ENCODE results near the gene OR4K13. TPM values are rescaled to one million over a fixed set of nuclear protein-coding genes. Genes with fewer than 3 reads are reported as not detected.

OR4K13 gene, protein sequence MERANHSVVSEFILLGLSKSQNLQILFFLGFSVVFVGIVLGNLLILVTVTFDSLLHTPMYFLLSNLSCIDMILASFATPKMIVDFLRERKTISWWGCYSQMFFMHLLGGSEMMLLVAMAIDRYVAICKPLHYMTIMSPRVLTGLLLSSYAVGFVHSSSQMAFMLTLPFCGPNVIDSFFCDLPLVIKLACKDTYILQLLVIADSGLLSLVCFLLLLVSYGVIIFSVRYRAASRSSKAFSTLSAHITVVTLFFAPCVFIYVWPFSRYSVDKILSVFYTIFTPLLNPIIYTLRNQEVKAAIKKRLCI
- total RNA-seq = not detected in 2 replicates

DNA sequence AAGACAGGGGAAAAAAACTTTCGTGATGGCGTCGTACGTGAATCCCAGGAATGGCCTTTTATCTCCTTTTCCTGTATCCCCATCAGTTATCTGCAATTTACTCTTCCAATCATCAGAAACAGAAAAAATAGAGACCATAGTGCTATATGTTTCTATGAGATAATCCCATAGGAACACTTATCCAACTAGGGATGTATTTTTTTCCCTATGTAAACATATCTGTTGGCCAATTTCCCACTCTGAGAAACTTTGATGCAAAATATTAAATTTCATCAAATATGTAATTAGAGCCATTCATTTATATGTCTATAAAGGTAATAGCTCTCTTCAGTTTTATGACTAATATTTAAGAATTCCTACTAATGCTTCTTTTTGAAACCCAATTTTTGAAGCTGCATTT, at the start of gene OR4K13:
Gene OR4K13, minus strand, starts transcription at position 101 of the 400 bp plus-strand sequence. CDS start 1,280 bp downstream, outside the sequence.

DNA sequence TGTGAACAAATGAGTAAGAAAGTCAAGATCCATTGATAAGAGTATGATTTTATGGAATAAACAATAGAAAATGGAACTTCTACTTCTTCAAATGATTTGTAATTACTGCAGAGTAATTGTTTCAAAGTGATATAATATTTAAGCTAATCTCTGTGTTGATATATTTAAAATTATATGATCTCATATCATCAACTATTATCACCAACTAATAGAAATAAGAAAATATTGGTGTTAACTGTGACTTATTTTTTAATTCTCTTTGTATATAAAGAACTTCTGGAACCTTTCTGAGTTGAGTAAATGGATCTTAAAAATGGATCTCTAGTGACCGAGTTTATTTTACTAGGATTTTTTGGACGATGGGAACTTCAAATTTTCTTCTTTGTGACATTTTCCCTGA, 23.9 kb upstream of the OR4K13 start, which contains the start of gene OR4L1:
Gene OR4L1, plus strand, starts transcription at position 301 of the 400 bp plus-strand sequence. Its CDS starts 0 bp downstream, at position 301.

DNA sequence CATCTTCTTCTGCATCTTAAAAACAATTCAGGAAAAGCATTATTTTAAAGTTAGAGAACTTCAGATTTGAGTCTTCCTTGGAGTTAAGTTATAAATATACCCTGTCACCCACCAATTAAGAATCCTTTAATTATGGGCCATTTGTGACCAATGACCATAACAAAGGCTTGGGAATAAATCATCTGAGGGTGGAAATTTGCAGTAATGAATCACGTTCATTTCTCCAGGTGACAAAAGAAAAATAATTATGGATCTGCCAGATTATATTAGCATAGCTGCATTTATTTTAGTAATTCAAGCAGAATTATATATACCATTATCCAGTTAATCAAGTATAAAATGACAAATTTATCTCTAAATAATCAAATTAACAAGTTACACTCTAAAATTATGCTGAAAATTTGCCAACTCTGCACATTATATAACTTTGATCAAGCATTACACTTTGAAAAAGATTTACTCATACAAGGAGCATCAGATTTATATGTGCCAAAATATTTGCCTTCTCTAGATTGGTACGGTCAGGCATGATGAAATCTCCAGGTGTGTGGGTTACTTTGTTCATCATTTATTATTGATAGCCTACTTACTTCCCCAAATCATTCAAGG, 16.5 kb downstream of the OR4K13 start, which contains the start of gene OR4K14:
Gene OR4K14, minus strand, starts transcription at position 51 of the 609 bp plus-strand sequence. CDS start 4,114 bp downstream, outside the sequence.

DNA sequence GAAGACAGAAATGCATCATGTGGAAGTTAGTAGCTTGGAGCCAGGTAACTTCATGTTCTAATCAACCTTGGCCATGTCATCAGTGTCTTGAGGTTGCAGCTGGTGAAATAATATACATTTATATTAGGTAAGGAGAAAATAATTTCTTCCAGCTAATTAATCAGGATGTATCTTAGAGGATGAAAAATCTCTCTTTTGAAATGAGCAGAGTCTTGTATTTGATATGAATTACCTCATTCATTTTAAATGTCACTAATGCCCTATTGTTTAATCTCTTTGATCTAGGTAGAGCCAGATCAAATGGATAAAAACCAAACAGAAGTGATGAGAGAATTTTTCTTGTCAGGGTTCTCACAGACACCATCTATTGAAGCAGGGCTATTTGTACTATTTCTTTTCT, 34.0 kb downstream of the OR4K13 start, which contains the start of gene OR4Q2:
Gene OR4Q2, plus strand, starts transcription at position 301 of the 400 bp plus-strand sequence.

Other genes with a start within 250 kb of the OR4K13 start
- gene OR4N2, start 232.3 kb downstream of the OR4K13 start, total RNA-seq = not detected in 2 replicates
- gene OR4K2, start 160.9 kb downstream of the OR4K13 start, total RNA-seq = not detected in 2 replicates
- gene OR4K5, start 115.4 kb downstream of the OR4K13 start, total RNA-seq = not detected in 2 replicates
- not detected in 2 replicates for gene OR4K1, start 105.1 kb downstream of the OR4K13 start, total RNA-seq
- gene OR4K15, start 60.4 kb downstream of the OR4K13 start, total RNA-seq = not detected in 2 replicates
- gene OR4Q2, start 33.9 kb downstream of the OR4K13 start, total RNA-seq = not detected in 2 replicates
- not detected in 2 replicates for gene OR4K14, start 16.7 kb downstream of the OR4K13 start, total RNA-seq
- gene OR4L1, start 24.0 kb upstream of the OR4K13 start, total RNA-seq = not detected in 2 replicates
- not detected in 2 replicates for gene OR4K17, start 74.7 kb upstream of the OR4K13 start, total RNA-seq
- gene OR4N5, start 102.8 kb upstream of the OR4K13 start, total RNA-seq = not detected in 2 replicates
- not detected in 2 replicates for gene OR11G2, start 154.9 kb upstream of the OR4K13 start, total RNA-seq
- gene OR11H6, start 187.7 kb upstream of the OR4K13 start, total RNA-seq = not detected in 2 replicates
- gene OR11H7, start 192.9 kb upstream of the OR4K13 start, total RNA-seq = not detected in 2 replicates
- gene OR11H4, start 203.2 kb upstream of the OR4K13 start, total RNA-seq = not detected in 2 replicates

Data from articular chondrocyte of knee joint (primary cell).